ENCODE results near the gene AOPEP. TPM values are rescaled to one million over a fixed set of nuclear protein-coding genes. Genes with fewer than 3 reads are reported as not detected.

Gene AOPEP
- total and polyA plus RNA-seq, 9 of the 15 experiments (the other 6 are each of a cell fraction or from before 2014, with no cell fraction given), result 4.5 to 19.3 (median 13.5) TPM

GRCh38 chr9:94770334-94770733 is 43.8 kb downstream of the AOPEP start:
- Histone ChIP-seq H3K27ac (ENCODE audit: extremely low read depth, low read depth, low read length) (no peak overlapping the region), H3K27me3 (ENCODE audit: control insufficient read depth in 2 of 2, insufficient read depth in 2 of 2, low read length in 2 of 2) (no peaks in the 10 kb centered on the region), H3K36me3 (ENCODE audit: control insufficient read depth, insufficient read depth, low read length) (peaks cover 6% of the 10 kb centered on the region; the same call in 1 of the 3 replicates), H3K4me2 (ENCODE audit: insufficient read depth, low read length) (no peak overlapping the region), H3K9me3 (replicated peaks; ENCODE audit: control insufficient read depth, insufficient read depth, low read depth, low read length) (no peaks in the 10 kb centered on the region), H3K9me1 (ENCODE audit: control insufficient read depth, insufficient read depth, low read length) (no peaks in the 10 kb centered on the region), H3K4me1 (replicated peaks in 1 of 2; ENCODE audit: control insufficient read depth in 2 of 2, insufficient read depth in 2 of 2, low read length in 2 of 2) (peaks cover 3 to 15% of the 10 kb centered on the region in 2 experiments), H2AFZ (ENCODE audit: low read depth, low read length) (no peak overlapping the region), H4K20me1 (replicated peaks; ENCODE audit: control insufficient read depth, insufficient read depth, low read length) (no peaks in the 10 kb centered on the region), H3K9ac (ENCODE audit: insufficient read depth in 1 of 2, low read depth in 2 of 2, low read length in 2 of 2) (no peak overlapping the region), H3K79me2 (ENCODE audit: control insufficient read depth, insufficient read depth, low read length) (no peaks in the 10 kb centered on the region; the same call in 2 of the 3 replicates), H3K4me3 (no peak overlapping the region)
- DNase-seq (ENCODE audit: extremely low read depth in 1 of 4, low spot score in 3 of 4) (no peak), FAIRE-seq (no peak), ATAC-seq (no peak)
- intact Hi-C loops (cut with micrococcal nuclease) (no loop called here), in situ Hi-C loops (cut with MboI) (no loop called here)
- ChIA-PET CTCF (ENCODE audit: low intra/inter-chr PET ratio) (no interaction called here), POLR2A (interaction anchor here (1.2 kb wide), 1 partner anchor 56 kb away, joined by 3 read pairs; no protein-coding TSS in a partner anchor)
- 43% methylated on average over 6 of the region's 6 CpGs for whole genome bisulfite sequencing (ENCODE audit: insufficient coverage, low coverage, missing lambda C conversion rate)
- BruUV-seq (replicated peaks), result no TSS peak
- TF ChIP-seq MTA3 (IDR thresholded peaks at IDR 0.05; ENCODE audit: borderline replicate concordance), result no peak
- no peak for TF ChIP-seq KDM1A (IDR thresholded peaks at IDR 0.05)
- TF ChIP-seq, protein P1, sequence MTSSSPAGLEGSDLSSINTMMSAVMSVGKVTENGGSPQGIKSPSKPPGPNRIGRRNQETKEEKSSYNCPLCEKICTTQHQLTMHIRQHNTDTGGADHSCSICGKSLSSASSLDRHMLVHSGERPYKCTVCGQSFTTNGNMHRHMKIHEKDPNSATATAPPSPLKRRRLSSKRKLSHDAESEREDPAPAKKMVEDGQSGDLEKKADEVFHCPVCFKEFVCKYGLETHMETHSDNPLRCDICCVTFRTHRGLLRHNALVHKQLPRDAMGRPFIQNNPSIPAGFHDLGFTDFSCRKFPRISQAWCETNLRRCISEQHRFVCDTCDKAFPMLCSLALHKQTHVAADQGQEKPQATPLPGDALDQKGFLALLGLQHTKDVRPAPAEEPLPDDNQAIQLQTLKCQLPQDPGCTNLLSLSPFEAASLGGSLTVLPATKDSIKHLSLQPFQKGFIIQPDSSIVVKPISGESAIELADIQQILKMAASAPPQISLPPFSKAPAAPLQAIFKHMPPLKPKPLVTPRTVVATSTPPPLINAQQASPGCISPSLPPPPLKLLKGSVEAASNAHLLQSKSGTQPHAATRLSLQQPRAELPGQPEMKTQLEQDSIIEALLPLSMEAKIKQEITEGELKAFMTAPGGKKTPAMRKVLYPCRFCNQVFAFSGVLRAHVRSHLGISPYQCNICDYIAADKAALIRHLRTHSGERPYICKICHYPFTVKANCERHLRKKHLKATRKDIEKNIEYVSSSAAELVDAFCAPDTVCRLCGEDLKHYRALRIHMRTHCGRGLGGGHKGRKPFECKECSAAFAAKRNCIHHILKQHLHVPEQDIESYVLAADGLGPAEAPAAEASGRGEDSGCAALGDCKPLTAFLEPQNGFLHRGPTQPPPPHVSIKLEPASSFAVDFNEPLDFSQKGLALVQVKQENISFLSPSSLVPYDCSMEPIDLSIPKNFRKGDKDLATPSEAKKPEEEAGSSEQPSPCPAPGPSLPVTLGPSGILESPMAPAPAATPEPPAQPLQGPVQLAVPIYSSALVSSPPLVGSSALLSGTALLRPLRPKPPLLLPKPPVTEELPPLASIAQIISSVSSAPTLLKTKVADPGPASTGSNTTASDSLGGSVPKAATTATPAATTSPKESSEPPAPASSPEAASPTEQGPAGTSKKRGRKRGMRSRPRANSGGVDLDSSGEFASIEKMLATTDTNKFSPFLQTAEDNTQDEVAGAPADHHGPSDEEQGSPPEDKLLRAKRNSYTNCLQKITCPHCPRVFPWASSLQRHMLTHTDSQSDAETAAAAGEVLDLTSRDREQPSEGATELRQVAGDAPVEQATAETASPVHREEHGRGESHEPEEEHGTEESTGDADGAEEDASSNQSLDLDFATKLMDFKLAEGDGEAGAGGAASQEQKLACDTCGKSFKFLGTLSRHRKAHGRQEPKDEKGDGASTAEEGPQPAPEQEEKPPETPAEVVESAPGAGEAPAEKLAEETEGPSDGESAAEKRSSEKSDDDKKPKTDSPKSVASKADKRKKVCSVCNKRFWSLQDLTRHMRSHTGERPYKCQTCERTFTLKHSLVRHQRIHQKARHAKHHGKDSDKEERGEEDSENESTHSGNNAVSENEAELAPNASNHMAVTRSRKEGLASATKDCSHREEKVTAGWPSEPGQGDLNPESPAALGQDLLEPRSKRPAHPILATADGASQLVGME (CRISPR knock-in tag; IDR thresholded peaks at IDR 0.05), result no peak
- no peak for TF ChIP-seq ZKSCAN1 (IDR thresholded peaks at IDR 0.05; ENCODE audit: low read depth, low read length)
- no peak for TF ChIP-seq ZNF407 (IDR thresholded peaks at IDR 0.05; ENCODE audit: low read depth)
- no peak for TF ChIP-seq PHTF2 (CRISPR knock-in tag; IDR thresholded peaks at IDR 0.05)
- TF ChIP-seq ZNF583 (CRISPR knock-in tag; IDR thresholded peaks at IDR 0.05), result no peak
- no peak for TF ChIP-seq NFXL1 (CRISPR knock-in tag; IDR thresholded peaks at IDR 0.05)

Measured in K562 (cell line).